Neural crest cell (in vitro differentiated cells): ENCODE data around the gene LRRC53. TPM values are rescaled to one million over a fixed set of nuclear protein-coding genes. Genes with fewer than 3 reads are reported as not detected.

ENCODE experiments used
- DNase-seq: peaks from one replicate; pipeline ENCODE4 v3.0.0; 2021; ENCODE audit warnings: low read depth, mixed read lengths, low spot score
- H3K27ac Mint-ChIP-seq: one replicate; pipeline ENCODE4 v1.8.0; 2021; ENCODE audit warnings: mild to moderate bottlenecking, mixed read lengths; ENCODE audit not compliant: unreplicated experiment
- H3K27me3 Mint-ChIP-seq: 2 replicates; pipeline ENCODE4 v1.8.0; 2021; ENCODE audit warnings: low read depth, mild to moderate bottlenecking, mixed read lengths
- H3K36me3 Mint-ChIP-seq: 2 replicates; pipeline ENCODE4 v1.8.0; 2021; ENCODE audit warnings: low read depth, mild to moderate bottlenecking, mixed read lengths
- H3K4me1 Mint-ChIP-seq: 2 replicates; pipeline ENCODE4 v1.8.0; 2021; ENCODE audit warnings: mixed read lengths
- H3K4me3 Mint-ChIP-seq: one replicate; pipeline ENCODE4 v1.8.0; 2021; ENCODE audit warnings: mild to moderate bottlenecking, mixed read lengths
- H3K9me3 Mint-ChIP-seq: 2 replicates; pipeline ENCODE4 v1.8.0; 2021; ENCODE audit warnings: mixed read lengths
- CTCF ChIP-seq: fragments of 200-600 bp; sonication (generic); conservative IDR thresholded peaks from 2 replicates; pipeline ENCODE4 v1.5.0; 2021; ENCODE audit warnings: antibody characterized with exemption, mild to moderate bottlenecking
- total RNA-seq: library from RNA; stranded (reverse); gene quantifications from 2 replicates; pipeline ENCODE4 v1.2.1, GENCODE V29; 2021

Gene LRRC53
- total RNA-seq, 1 donor from 2014 or later, result not detected

- H3K27ac Mint-ChIP-seq, result no peak overlapping the region
- no peaks in the 10 kb centered on the region for H3K4me1 Mint-ChIP-seq
- no peak overlapping the region for H3K4me3 Mint-ChIP-seq
- DNase-seq, result no peak
- no peaks in the 10 kb centered on the region for H3K36me3 Mint-ChIP-seq
- no peak for TF ChIP-seq CTCF
- H3K27me3 Mint-ChIP-seq, result no peaks in the 10 kb centered on the region
- H3K9me3 Mint-ChIP-seq, result no peaks in the 10 kb centered on the region
Measured at GRCh38 chr1:74534241-74534640, 21.8 kb upstream of the LRRC53 start.

GRCh38 chr1:74531796-74532195 is 19.4 kb upstream of the LRRC53 start:
- H3K27ac Mint-ChIP-seq, result no peak overlapping the region
- H3K4me3 Mint-ChIP-seq, result no peak overlapping the region
- no peak for TF ChIP-seq CTCF
- H3K36me3 Mint-ChIP-seq, result no peaks in the 10 kb centered on the region
- DNase-seq, result no peak
- no peaks in the 10 kb centered on the region for H3K4me1 Mint-ChIP-seq
- H3K27me3 Mint-ChIP-seq, result no peaks in the 10 kb centered on the region
- H3K9me3 Mint-ChIP-seq, result no peaks in the 10 kb centered on the region

GRCh38 chr1:74530892-74531291 is 18.5 kb upstream of the LRRC53 start:
- H3K9me3 Mint-ChIP-seq, result no peaks in the 10 kb centered on the region
- no peak overlapping the region for H3K4me3 Mint-ChIP-seq
- no peak for DNase-seq
- no peaks in the 10 kb centered on the region for H3K27me3 Mint-ChIP-seq
- no peak overlapping the region for H3K27ac Mint-ChIP-seq
- no peak for TF ChIP-seq CTCF
- no peaks in the 10 kb centered on the region for H3K36me3 Mint-ChIP-seq
- H3K4me1 Mint-ChIP-seq, result peaks cover 5% of the 10 kb centered on the region

- Mint-ChIP-seq H3K9me3 (no peaks in the 10 kb centered on the region), H3K27me3 (no peaks in the 10 kb centered on the region), H3K4me3 (no peak overlapping the region), H3K36me3 (no peaks in the 10 kb centered on the region), H3K4me1 (peaks cover 10% of the 10 kb centered on the region), H3K27ac (no peak overlapping the region)
- DNase-seq, result no peak
- TF ChIP-seq CTCF, result no peak
Measured at GRCh38 chr1:74528123-74528522, 15.7 kb upstream of the LRRC53 start.

- H3K27me3 Mint-ChIP-seq, result no peaks in the 10 kb centered on the region
- H3K27ac Mint-ChIP-seq, result no peak overlapping the region
- H3K36me3 Mint-ChIP-seq, result no peaks in the 10 kb centered on the region
- H3K4me1 Mint-ChIP-seq, result peaks cover 17% of the 10 kb centered on the region
- no peak for TF ChIP-seq CTCF
- H3K4me3 Mint-ChIP-seq, result no peak overlapping the region
- DNase-seq, result no peak
- H3K9me3 Mint-ChIP-seq, result no peaks in the 10 kb centered on the region
Measured at GRCh38 chr1:74526708-74527107, 14.3 kb upstream of the LRRC53 start.
